ENCODE results near the gene ZDHHC22.

Gene ZDHHC22

GRCh38 chr14:77128414-77128891 is 13.1 kb downstream of the ZDHHC22 start:
- no peak overlapping the region for H3K4me3 ChIP-seq (ENCODE audit: low read length)
- DNase-seq (ENCODE audit: low read depth), result peak; percentile 80
- TF ChIP-seq CTCF (IDR thresholded peaks at IDR 0.05; ENCODE audit: insufficient read depth, low read depth, low read length, missing control alignments), result no peak

- no peak for TF ChIP-seq CTCF (IDR thresholded peaks at IDR 0.05; ENCODE audit: insufficient read depth, low read depth, low read length, missing control alignments)
- no peak for DNase-seq (ENCODE audit: low read depth)
- no peak overlapping the region for H3K4me3 ChIP-seq (ENCODE audit: low read length)
Measured at GRCh38 chr14:77126461-77126990, 15.1 kb downstream of the ZDHHC22 start.

- H3K4me3 ChIP-seq (ENCODE audit: low read length), result no peak overlapping the region
- no peak for DNase-seq (ENCODE audit: low read depth)
- no peak for TF ChIP-seq CTCF (IDR thresholded peaks at IDR 0.05; ENCODE audit: insufficient read depth, low read depth, low read length, missing control alignments)
Measured at GRCh38 chr14:77125823-77126325, 15.7 kb downstream of the ZDHHC22 start.

GRCh38 chr14:77125281-77125801 is 16.2 kb downstream of the ZDHHC22 start:
- DNase-seq (ENCODE audit: low read depth), result no peak
- peak overlapping the region; percentile 30 for H3K4me3 ChIP-seq (ENCODE audit: low read length)
- TF ChIP-seq CTCF (IDR thresholded peaks at IDR 0.05; ENCODE audit: insufficient read depth, low read depth, low read length, missing control alignments), result no peak

- peak overlapping the region; percentile 48 for H3K4me3 ChIP-seq (ENCODE audit: low read length)
- peak; percentile 44 for DNase-seq (ENCODE audit: low read depth)
- TF ChIP-seq CTCF (IDR thresholded peaks at IDR 0.05; ENCODE audit: insufficient read depth, low read depth, low read length, missing control alignments), result no peak
Measured at GRCh38 chr14:77124345-77125280, 17.0 kb downstream of the ZDHHC22 start.

DNA sequence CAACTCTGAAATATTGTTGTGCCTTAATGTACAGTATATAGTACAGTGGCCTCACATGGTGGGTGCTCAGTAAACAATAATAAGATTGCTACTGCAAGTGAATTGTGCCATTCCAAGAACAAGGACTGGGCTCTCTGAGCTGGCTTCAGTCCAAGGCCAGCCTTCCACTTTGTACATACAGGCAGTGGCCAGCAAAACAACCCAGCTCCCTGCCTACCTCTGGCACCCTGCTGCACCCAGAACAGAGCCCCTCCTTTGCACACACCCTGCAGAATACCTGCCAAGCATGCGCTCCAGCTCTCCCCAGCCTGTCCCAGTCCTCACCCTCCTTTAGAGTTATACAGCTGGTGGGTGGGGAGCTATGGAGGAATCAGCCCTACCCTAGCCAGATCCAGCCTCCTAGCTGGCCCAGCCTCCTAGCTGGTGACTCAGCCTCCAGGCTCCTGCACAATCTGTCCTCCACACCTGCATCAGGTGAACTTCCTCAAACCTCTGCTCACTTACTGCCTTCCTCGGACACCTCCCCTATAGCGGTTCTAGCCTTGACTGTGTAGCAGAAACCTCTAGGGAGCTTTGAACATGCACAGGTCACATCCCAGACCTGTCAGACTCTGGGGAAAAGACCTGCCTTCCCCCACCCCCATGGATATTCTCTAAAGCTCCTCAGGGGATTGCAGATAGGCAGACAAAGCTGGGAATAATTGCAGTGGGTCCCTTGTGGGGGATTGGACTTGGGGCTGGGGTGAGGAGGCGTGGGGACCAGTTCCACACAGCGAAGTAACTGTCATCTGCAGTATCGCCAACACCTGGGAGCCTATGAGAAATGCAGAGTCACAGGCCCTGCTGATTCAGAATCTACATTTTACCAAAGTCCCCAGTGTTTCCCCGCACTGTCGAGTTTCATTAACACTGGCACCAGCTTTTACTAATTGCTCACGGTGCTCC is 17.9 kb downstream of the ZDHHC22 start:
- peak overlapping the region; percentile 48 for H3K4me3 ChIP-seq (ENCODE audit: low read length)
- TF ChIP-seq CTCF (IDR thresholded peaks at IDR 0.05; ENCODE audit: insufficient read depth, low read depth, low read length, missing control alignments), result no peak
- DNase-seq (ENCODE audit: low read depth), result peak; percentile 97

All from epithelial cell of esophagus (primary cell).